Measurements from ENCODE around the gene PAPPA. TPM values are rescaled to one million over a fixed set of nuclear protein-coding genes. Genes with fewer than 3 reads are reported as not detected.

PAPPA gene
- total RNA-seq, 2 donors from 2014 or later, result 1.8 to 5.7 TPM

- Histone ChIP-seq H3K9me3 (no peaks in the 10 kb centered on the region), H3K36me3 (no peaks in the 10 kb centered on the region), H3K4me1 (peaks cover 0 to 28% of the 10 kb centered on the region in 2 donors), H3K27ac (peak overlapping the region; percentile 83 to 93), H3K4me3 (peak overlapping the region in 1 of 2 donors; percentile 45), H3K27me3 (no peaks in the 10 kb centered on the region)
- DNase-seq (ENCODE audit: low spot score), result no peak
- TF ChIP-seq CTCF (IDR thresholded peaks at IDR 0.05), result no peak
Observed at GRCh38 chr9:116157436-116158138, 4.0 kb downstream of the PAPPA start.

- Histone ChIP-seq H3K4me1 (peaks cover 0 to 16% of the 10 kb centered on the region in 2 donors), H3K36me3 (no peaks in the 10 kb centered on the region), H3K9me3 (no peaks in the 10 kb centered on the region), H3K27me3 (no peaks in the 10 kb centered on the region), H3K4me3 (no peak overlapping the region), H3K27ac (no peak overlapping the region)
- no peak for DNase-seq (ENCODE audit: low spot score)
- TF ChIP-seq CTCF (IDR thresholded peaks at IDR 0.05), result no peak
Observed at GRCh38 chr9:116160676-116161571, 7.3 kb downstream of the PAPPA start.

- no peak for DNase-seq (ENCODE audit: low spot score)
- H3K4me3 ChIP-seq, result no peak overlapping the region
- no peak for TF ChIP-seq CTCF (IDR thresholded peaks at IDR 0.05)
- H3K27ac ChIP-seq, result no peak overlapping the region
- H3K27me3 ChIP-seq, result no peaks in the 10 kb centered on the region
- peaks cover 0 to 6% of the 10 kb centered on the region in 2 donors for H3K4me1 ChIP-seq
- H3K36me3 ChIP-seq, result no peaks in the 10 kb centered on the region
- no peaks in the 10 kb centered on the region for H3K9me3 ChIP-seq
Observed at GRCh38 chr9:116162241-116162781, 8.7 kb downstream of the PAPPA start.

GRCh38 chr9:116163293-116164055 lies 9.9 kb downstream of the PAPPA start:
- no peak overlapping the region for H3K27ac ChIP-seq
- H3K36me3 ChIP-seq, result no peaks in the 10 kb centered on the region
- H3K4me1 ChIP-seq, result no peaks in the 10 kb centered on the region

More at GRCh38 chr9:116163293-116164055, 9.9 kb downstream of the PAPPA start:
- Histone ChIP-seq H3K4me3 (no peak overlapping the region), H3K27me3 (no peaks in the 10 kb centered on the region), H3K9me3 (no peaks in the 10 kb centered on the region)
- no peak for DNase-seq (ENCODE audit: low spot score)
- TF ChIP-seq CTCF (IDR thresholded peaks at IDR 0.05), result peak in 1 of 2 donors; percentile 55
